ENCODE data around the gene DHPS. TPM values are rescaled to one million over a fixed set of nuclear protein-coding genes. Genes with fewer than 3 reads are reported as not detected.

The DHPS gene
- total and polyA plus RNA-seq, 2 of the 4 experiments (the other 2 are of a cell fraction), result 82.8 to 85.0 TPM

- 96% methylated on average over 11 of the region's 26 CpGs; no CpG with 5 or more reads in 1 of the 2 experiments for WGBS, 2 experiments (ENCODE audit: extremely low coverage in 2 of 2, insufficient read length in 1 of 2)
- TF ChIP-seq CEBPB (IDR thresholded peaks at IDR 0.05; ENCODE audit: low read depth, low read length) (no peak), RCOR1 (IDR thresholded peaks at IDR 0.05; ENCODE audit: insufficient replicate concordance, low read length) (no peak), FOS (IDR thresholded peaks at IDR 0.05; ENCODE audit: low read depth, low read length) (no peak), MAZ (IDR thresholded peaks at IDR 0.05; ENCODE audit: borderline replicate concordance, low read depth, low read length) (no peak), ELK1 (IDR thresholded peaks at IDR 0.05; ENCODE audit: borderline replicate concordance, low read depth, low read length) (no peak), BHLHE40 (IDR thresholded peaks at IDR 0.05; ENCODE audit: low read depth, low read length) (no peak), USF2 (IDR thresholded peaks at IDR 0.05; ENCODE audit: low read depth, low read length) (no peak), NFE2L2 (IDR thresholded peaks at IDR 0.05; ENCODE audit: low read depth, low read length) (no peak), MXI1 (IDR thresholded peaks at IDR 0.05; ENCODE audit: borderline replicate concordance, low read depth, low read length) (no peak), CTCF (conservative IDR thresholded peaks at IDR 0.05; ENCODE audit: low read depth, low read length) (no peak), POLR2A (IDR thresholded peaks at IDR 0.05; ENCODE audit: low read depth, low read length) (no peak), MAFK (IDR thresholded peaks at IDR 0.05; ENCODE audit: low read depth, low read length) (no peak), RAD21 (IDR thresholded peaks at IDR 0.05; ENCODE audit: low read length) (no peak)
- Histone ChIP-seq H3K9ac (ENCODE audit: low read depth, low read length) (no peak overlapping the region), H4K5ac (ENCODE audit: low read depth, low read length) (no peak overlapping the region), H2AK9ac (replicated peaks; ENCODE audit: low read depth, low read length, poor library complexity) (no peak overlapping the region), H3K27me3 (ENCODE audit: control insufficient read depth, insufficient read depth, low read length) (no peaks in the 10 kb centered on the region), H3K27ac (ENCODE audit: insufficient read depth, low read length) (no peak overlapping the region), H4K20me1 (ENCODE audit: insufficient read depth, low read length) (no peaks in the 10 kb centered on the region), H2BK5ac (ENCODE audit: low read depth, low read length, poor library complexity, severe bottlenecking) (no peak overlapping the region), H2AFZ (replicated peaks; ENCODE audit: low read length, poor library complexity) (no peak overlapping the region), H3K36me3 (ENCODE audit: control insufficient read depth, insufficient read depth, low read length) (no peaks in the 10 kb centered on the region), H3K4ac (ENCODE audit: low read depth, low read length) (no peak overlapping the region), H2BK15ac (ENCODE audit: low read depth, low read length) (no peak overlapping the region), H3K9me3 (ENCODE audit: control insufficient read depth, insufficient read depth, low read length) (no peaks in the 10 kb centered on the region), H2BK120ac (ENCODE audit: low read depth, low read length) (no peak overlapping the region), H3K4me1 (ENCODE audit: control insufficient read depth, insufficient read depth, low read length) (peaks cover 3% of the 10 kb centered on the region), H3K23ac (ENCODE audit: low read depth, low read length) (no peak overlapping the region), H3K4me2 (ENCODE audit: low read depth, low read length) (no peak overlapping the region), H3K4me3 (ENCODE audit: insufficient read depth, low read depth, low read length) (no peak overlapping the region), H3K9me1 (ENCODE audit: insufficient read depth, low read length) (no peaks in the 10 kb centered on the region), H2AK5ac (ENCODE audit: low read depth, low read length) (no peak overlapping the region), H3K14ac (replicated peaks; ENCODE audit: low read depth, low read length) (no peak overlapping the region), H3K79me1 (ENCODE audit: low read depth in 1 of 2, low read length in 2 of 2) (no peaks in the 10 kb centered on the region), H4K8ac (ENCODE audit: low read depth in 2 of 2, low read length in 2 of 2) (no peak overlapping the region), H2BK20ac (ENCODE audit: low read depth, low read length) (no peak overlapping the region), H3K18ac (ENCODE audit: low read depth, low read length) (no peak overlapping the region), H4K91ac (ENCODE audit: insufficient read depth, low read depth, low read length) (no peak overlapping the region), H3K56ac (ENCODE audit: extremely low read depth, insufficient read depth, low read length) (no peak overlapping the region)
- dilution Hi-C loops (cut with HindIII; ENCODE audit: low sequenced_read_pairs, unreplicated experiment), result no loop called here
- BruUV-seq (replicated peaks), result no TSS peak
- in situ Hi-C loops (cut with MboI; ENCODE audit: low sequenced_read_pairs), result no loop called here
- ChIA-PET CTCF (no interaction called here), POLR2A (ENCODE audit: unreplicated experiment) (no interaction called here)
- DNase-seq, result no peak
- intact Hi-C loops (cut with micrococcal nuclease), result no loop called here
- ATAC-seq (ENCODE audit: low read depth), result no peak
Measured at GRCh38 chr19:12642506-12642905, 39.2 kb downstream of the DHPS start.
